Epithelial cell of proximal tubule (primary cell): ENCODE data around the gene CYP51A1. TPM values are rescaled to one million over a fixed set of nuclear protein-coding genes. Genes with fewer than 3 reads are reported as not detected.
"Not testable (repeated sequence)": the region's sequence is repeated elsewhere in the genome, so short reads cannot be mapped to it uniquely, and the experiment has no call there.

Experiments
- DNase-seq: peaks from one replicate; pipeline ENCODE4 v3.0.0-alpha.2; 2011; ENCODE audit warnings: low read depth
- H3K4me3 ChIP-seq: 2 replicates; pipeline ENCODE4 v1.5.1; 2011; ENCODE audit warnings: low read depth, mild to moderate bottlenecking, low read length
- CTCF ChIP-seq: conservative IDR thresholded peaks from 2 replicates; pipeline ENCODE4 v1.5.1; 2012; ENCODE audit warnings: low read depth, mild to moderate bottlenecking, low read length
- total RNA-seq: library from RNA; depleted of rRNA; stranded (reverse); fragments of >200 nt; gene quantifications from 2 replicates; pipeline ENCODE4 v1.2.3, GENCODE V29; 2015

Gene CYP51A1
- 74.8 and 149 TPM in 2 replicates for total RNA-seq

GRCh38 chr7:92134271-92135051 lies at the start of gene CYP51A1:
CYP51A1 (minus strand) TSS chr7:92134477; CDS start chr7:92134364, 113 bp downstream.
- H3K4me3 ChIP-seq: peak within 1 kb of the TSS; percentile 93
- TF ChIP-seq CTCF: no peak
- peak; percentile 52 for DNase-seq

GRCh38 chr7:92178928-92179924 lies 44.9 kb upstream of the CYP51A1 start, which contains the start of gene LRRD1:
LRRD1 (minus strand) TSS chr7:92179142; CDS start chr7:92165202, 13,940 bp downstream.
- peak; percentile 91 for TF ChIP-seq CTCF
- peak; percentile 20 for DNase-seq
- peak within 1 kb of the TSS; percentile 62 for H3K4me3 ChIP-seq

- TF ChIP-seq CTCF: no peak
- no peak for DNase-seq
- no peak overlapping the region for H3K4me3 ChIP-seq
These were observed 43.1 kb upstream of the CYP51A1 start for GRCh38 chr7:92177362-92177761.

- not testable (repeated sequence) for DNase-seq, H3K4me3 ChIP-seq
These were observed 35.3 kb upstream of the CYP51A1 start for GRCh38 chr7:92169529-92169928.

GRCh38 chr7:92161271-92161670 lies 27.0 kb upstream of the CYP51A1 start:
- TF ChIP-seq CTCF: no peak
- no peak for DNase-seq

GRCh38 chr7:92158660-92159575 lies 24.6 kb upstream of the CYP51A1 start:
- TF ChIP-seq CTCF: no peak
- no peak overlapping the region for H3K4me3 ChIP-seq
- DNase-seq: no peak

More at GRCh38 chr7:92161271-92161670, 27.0 kb upstream of the CYP51A1 start:
- H3K4me3 ChIP-seq: no peak overlapping the region
